Esophagus squamous epithelium (tissue), 5 donors: ENCODE data around the gene PRIMPOL. TPM values are rescaled to one million over a fixed set of nuclear protein-coding genes. Genes with fewer than 3 reads are reported as not detected.
A peak's percentile ranks its signal among the peaks of the same experiment; 100 is the strongest.
"Not testable (repeated sequence)": the region's sequence is repeated elsewhere in the genome, so short reads cannot be mapped to it uniquely, and the experiment has no call there.

Source experiments
- DNase-seq: peaks from one replicate; lab custom pipeline; 2025; lab: John Stamatoyannopoulos, UW
- H3K27ac ChIP-seq, 4 donors: fragments of 200-600 bp; sonication (generic); one replicate each; pipeline ENCODE4 v1.5.1; 2016 to 2019; ENCODE audit warnings: mild to moderate bottlenecking in 1 of 4
- H3K27me3 ChIP-seq, 4 donors: fragments of 200-600 bp; sonication (generic); 1 replicate in 3 of 4; 2 replicates in 1 of 4; pipeline versions ENCODE4 v1.5.1 to v1.6.0; 2017 to 2021; ENCODE audit warnings: antibody characterized with exemption in 1 of 4
- H3K36me3 ChIP-seq, 3 donors: fragments of 200-600 bp; sonication (generic); one replicate each; pipeline ENCODE4 v1.5.1; 2016 to 2019
- H3K4me1 ChIP-seq, 3 donors: fragments of 200-600 bp; sonication (generic); one replicate each; pipeline ENCODE4 v1.5.1; 2017 to 2019
- H3K4me3 ChIP-seq, 4 donors: fragments of 200-600 bp; sonication (generic); 1 replicate in 3 of 4; 2 replicates in 1 of 4; pipeline ENCODE4 v1.5.1; 2016 to 2019; ENCODE audit warnings: mild to moderate bottlenecking in 2 of 4, moderate library complexity in 1 of 4
- H3K9me3 ChIP-seq, 3 donors: fragments of 200-600 bp; sonication (generic); one replicate each; pipeline ENCODE4 v1.5.1; 2016 to 2019
- POLR2A ChIP-seq, 4 donors: fragments of 450-650 bp; IDR thresholded peaks; one replicate each; pipeline ENCODE4 v1.6.1; 2017; ENCODE audit warnings: antibody characterized with exemption in 4 of 4, mild to moderate bottlenecking in 4 of 4, moderate library complexity in 3 of 4
- WGBS, 2 donors: methylation state at CpG; one replicate each; pipeline ENCODE4 v1.1.5; 2018; 5-methylcytosine and 5-hydroxymethylcytosine counted together
- intact Hi-C: fragments of 100-400 bp; cut with DNase I; formaldehyde crosslinking; loops from one replicate; pipeline ENCODE4 v1.15.0; 2022
- total RNA-seq, 4 donors: library from RNA; depleted of rRNA; stranded (reverse); fragments of >200 nt; gene quantifications; one replicate each; pipeline ENCODE4 v1.1.0, GENCODE V29; 2016
- TF ChIP-seq, protein P1 (sequence below), 6 experiments: fragments of 450-650 bp in 4 of 6; fragments of 200-600 bp in 2 of 6; sonication (generic) in 2 of 6; IDR thresholded peaks; one replicate each; pipeline ENCODE4 v1.5.1; 2016 to 2019; ENCODE audit warnings: antibody characterized with exemption in 6 of 6, mild to moderate bottlenecking in 4 of 6, moderate library complexity in 4 of 6
- donor health status: DM: yes; HTN: yes; CAD: no.

Gene PRIMPOL
- total RNA-seq: 10 to 100 TPM in 3 of 4 donors, 1 to 10 TPM in 1; 4.5 to 15.6 (median 10.8) TPM

DNA sequence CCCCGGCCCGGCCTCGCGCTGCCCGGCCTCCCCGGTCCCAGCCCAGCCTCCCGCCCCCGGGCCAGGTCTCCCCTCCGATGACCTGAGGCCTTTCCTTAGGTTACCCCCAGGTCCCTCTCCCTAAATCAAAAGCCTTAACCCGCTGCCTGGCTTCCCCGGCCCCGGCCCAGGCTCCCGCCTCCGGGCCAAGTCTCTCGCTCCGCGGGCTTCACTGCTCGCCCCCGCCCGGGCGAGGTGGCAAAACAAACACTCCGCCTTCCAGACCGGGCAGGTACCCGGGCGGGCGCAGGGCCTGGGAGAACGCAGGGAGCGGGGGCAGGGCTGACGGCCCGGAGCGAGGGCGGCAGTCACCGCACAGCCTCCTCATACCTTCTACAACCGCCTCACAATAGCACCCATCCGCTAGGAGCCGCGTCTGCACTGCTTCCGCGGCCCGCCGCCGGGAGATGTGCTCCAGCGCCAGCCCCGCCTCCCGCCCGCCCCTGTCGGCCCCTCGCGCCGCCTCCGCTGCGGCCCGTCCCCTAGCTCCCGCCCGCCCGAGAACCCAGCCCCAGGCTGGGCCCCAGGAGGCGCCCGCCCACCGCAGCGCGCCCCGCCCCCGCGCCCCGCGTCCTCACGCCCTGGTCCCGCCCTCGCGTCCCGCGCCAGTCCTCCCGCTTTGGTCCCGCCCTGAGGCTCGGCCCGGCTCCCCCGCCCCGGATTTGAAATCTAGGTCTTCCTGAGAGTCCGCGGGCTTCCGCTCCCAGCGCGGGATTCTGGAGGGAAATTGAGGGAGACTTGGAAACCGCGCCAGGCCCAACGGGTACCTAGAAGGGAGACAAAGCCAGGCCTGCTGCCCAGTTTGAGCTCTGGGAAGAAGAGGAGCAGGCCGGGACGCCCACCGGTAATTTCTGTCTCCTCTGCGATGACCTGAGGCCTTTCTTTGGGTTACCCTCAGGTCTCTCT lies at the start of gene PRIMPOL, which contains the start of gene CASP3:
Gene PRIMPOL (plus strand): TSS at position 713 of the 945 bp plus-strand sequence. CDS start 7,403 bp downstream, outside the sequence.
Gene CASP3 (minus strand): TSS at position 422 of the 945 bp plus-strand sequence. CDS start 10,994 bp downstream, outside the sequence.
- Histone ChIP-seq H3K27me3 (no peaks in the 10 kb centered on the region), H3K27ac (peak within 1 kb of the TSS; percentile 98 to 100 (median 99)), H3K4me1 (peaks cover 20 to 54% (median 36%) of the 10 kb centered on the region in 3 donors), H3K36me3 (peaks cover 0 to 14% (median 0%) of the 10 kb centered on the region in 3 donors), H3K9me3 (no peaks in the 10 kb centered on the region), H3K4me3 (peak within 1 kb of the TSS; percentile 77 to 91 (median 89))
- intact Hi-C loops: loop anchor here (10.0 kb wide), 3 partner anchors 96 to 384 kb away; no protein-coding TSS in a partner anchor
- DNase-seq: peak; percentile 97
- peak in 2 of 4 donors; percentile 91 to 95 for TF ChIP-seq POLR2A (IDR thresholded peaks at IDR 0.05)
- TF ChIP-seq, protein P1, sequence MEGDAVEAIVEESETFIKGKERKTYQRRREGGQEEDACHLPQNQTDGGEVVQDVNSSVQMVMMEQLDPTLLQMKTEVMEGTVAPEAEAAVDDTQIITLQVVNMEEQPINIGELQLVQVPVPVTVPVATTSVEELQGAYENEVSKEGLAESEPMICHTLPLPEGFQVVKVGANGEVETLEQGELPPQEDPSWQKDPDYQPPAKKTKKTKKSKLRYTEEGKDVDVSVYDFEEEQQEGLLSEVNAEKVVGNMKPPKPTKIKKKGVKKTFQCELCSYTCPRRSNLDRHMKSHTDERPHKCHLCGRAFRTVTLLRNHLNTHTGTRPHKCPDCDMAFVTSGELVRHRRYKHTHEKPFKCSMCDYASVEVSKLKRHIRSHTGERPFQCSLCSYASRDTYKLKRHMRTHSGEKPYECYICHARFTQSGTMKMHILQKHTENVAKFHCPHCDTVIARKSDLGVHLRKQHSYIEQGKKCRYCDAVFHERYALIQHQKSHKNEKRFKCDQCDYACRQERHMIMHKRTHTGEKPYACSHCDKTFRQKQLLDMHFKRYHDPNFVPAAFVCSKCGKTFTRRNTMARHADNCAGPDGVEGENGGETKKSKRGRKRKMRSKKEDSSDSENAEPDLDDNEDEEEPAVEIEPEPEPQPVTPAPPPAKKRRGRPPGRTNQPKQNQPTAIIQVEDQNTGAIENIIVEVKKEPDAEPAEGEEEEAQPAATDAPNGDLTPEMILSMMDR (IDR thresholded peaks at IDR 0.05): peak in 1 of 6 experiments; percentile 35
- 0% methylated on average over 1 of the region's 90 CpGs; no CpG with 5 or more reads in 1 of the 2 donors for WGBS, 2 donors

- WGBS, 2 donors: 80% methylated on average over 2 of the region's 8 CpGs
- intact Hi-C loops, H3K27ac ChIP-seq: not testable (repeated sequence)
Measured at GRCh38 chr4:184600982-184601381, 48.6 kb upstream of the PRIMPOL start.

DNA sequence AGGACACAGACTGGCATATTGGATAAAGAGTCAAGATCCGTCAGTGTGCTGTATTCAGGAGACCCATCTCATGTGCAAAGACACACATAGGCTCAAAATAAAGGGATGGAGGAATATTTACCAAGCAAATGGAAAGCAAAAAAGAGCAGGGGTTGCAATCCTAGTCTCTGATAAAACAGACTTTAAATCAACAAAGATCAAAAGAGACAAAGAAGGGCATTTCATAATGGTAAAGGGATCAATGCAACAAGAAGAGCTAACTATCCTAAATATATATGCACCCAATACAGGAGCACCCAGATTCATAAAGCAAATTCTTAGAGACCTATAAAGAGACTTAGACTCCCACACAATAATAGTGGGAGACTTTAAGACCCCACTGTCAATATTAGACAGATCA lies 46.7 kb upstream of the PRIMPOL start:
- DNase-seq, H3K36me3 ChIP-seq, H3K27ac ChIP-seq, H3K27me3 ChIP-seq, H3K4me3 ChIP-seq, H3K4me1 ChIP-seq, intact Hi-C loops: not testable (repeated sequence)
- H3K9me3 ChIP-seq: peaks cover 0 to 16% (median 5%) of the 10 kb centered on the region in 3 donors
- 0% methylated on average over 1 of the region's 1 CpG for WGBS, 2 donors

More at GRCh38 chr4:184600982-184601381, 48.6 kb upstream of the PRIMPOL start:
- H3K4me3 ChIP-seq, DNase-seq, H3K36me3 ChIP-seq, H3K27me3 ChIP-seq, H3K4me1 ChIP-seq: not testable (repeated sequence)
- H3K9me3 ChIP-seq: peaks cover 0 to 12% (median 5%) of the 10 kb centered on the region in 3 donors

GRCh38 chr4:184607429-184607828 lies 42.1 kb upstream of the PRIMPOL start:
- DNase-seq, H3K27ac ChIP-seq, H3K36me3 ChIP-seq, H3K4me1 ChIP-seq, intact Hi-C loops, H3K27me3 ChIP-seq, H3K4me3 ChIP-seq: not testable (repeated sequence)
- 82 to 96% methylated on average over 2 of the region's 2 CpGs for WGBS, 2 donors
- peaks cover 0 to 16% (median 5%) of the 10 kb centered on the region in 3 donors for H3K9me3 ChIP-seq

DNA sequence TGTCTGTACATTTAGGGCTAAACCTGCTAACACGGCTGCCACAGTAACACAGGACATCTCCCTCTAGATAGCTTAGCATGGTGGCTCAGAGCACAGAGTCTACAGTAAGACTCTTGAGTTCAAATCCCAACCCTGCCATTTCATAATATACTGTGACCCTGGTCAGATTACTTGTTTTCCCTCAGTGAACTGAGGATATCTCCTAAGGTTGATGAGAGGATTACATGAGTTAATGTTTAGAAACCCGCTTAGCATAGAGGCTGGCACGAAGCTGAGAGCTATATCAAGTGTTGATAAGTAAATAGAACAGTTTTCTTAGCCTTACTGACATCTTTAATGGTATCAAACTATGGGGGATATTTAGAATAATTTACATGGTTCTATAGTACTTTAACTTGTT lies 37.5 kb upstream of the PRIMPOL start:
- H3K27ac ChIP-seq: peak overlapping the region in 1 of 4 donors; percentile 38
- DNase-seq: no peak
- intact Hi-C loops: no loop called here
- TF ChIP-seq, protein P1 (IDR thresholded peaks at IDR 0.05): no peak
- H3K36me3 ChIP-seq: no peaks in the 10 kb centered on the region
- WGBS, 2 donors: 81 to 88% methylated on average over 2 to 3 of the region's 3 CpGs
- H3K9me3 ChIP-seq: peaks cover 0 to 3% (median 0%) of the 10 kb centered on the region in 3 donors
- no peak overlapping the region for H3K4me3 ChIP-seq
- H3K27me3 ChIP-seq: no peaks in the 10 kb centered on the region
- H3K4me1 ChIP-seq: no peaks in the 10 kb centered on the region

DNA sequence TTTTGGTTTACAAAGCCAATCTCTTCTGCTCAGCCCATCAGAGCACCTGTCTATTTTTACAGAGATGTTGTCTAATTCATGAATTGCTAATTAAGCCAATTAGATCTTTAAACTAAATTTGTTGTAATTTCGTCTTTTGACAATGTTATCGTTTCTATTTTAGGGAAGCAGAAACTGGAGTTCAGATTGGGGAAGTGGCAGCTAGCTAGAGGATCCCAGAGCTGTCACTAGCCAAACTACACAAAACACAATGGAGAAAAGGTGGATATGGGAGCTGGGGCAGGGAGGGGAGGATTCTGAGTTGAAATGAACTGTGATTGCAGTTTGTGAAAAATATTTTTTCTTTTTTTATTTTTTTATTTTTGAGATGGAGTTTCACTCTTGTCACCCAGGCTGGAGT lies 36.1 kb upstream of the PRIMPOL start:
- no peak overlapping the region for H3K4me3 ChIP-seq
- no peaks in the 10 kb centered on the region for H3K27me3 ChIP-seq
- H3K4me1 ChIP-seq: peaks cover 0 to 8% (median 0%) of the 10 kb centered on the region in 3 donors
- intact Hi-C loops: no loop called here
- TF ChIP-seq POLR2A (IDR thresholded peaks at IDR 0.05): no peak
- TF ChIP-seq, protein P1 (IDR thresholded peaks at IDR 0.05): no peak
- no peaks in the 10 kb centered on the region for H3K36me3 ChIP-seq
- no peak overlapping the region for H3K27ac ChIP-seq
- DNase-seq: no peak
- H3K9me3 ChIP-seq: peaks cover 0 to 3% (median 0%) of the 10 kb centered on the region in 3 donors
- 59 to 97% methylated on average over 2 of the region's 2 CpGs for WGBS, 2 donors
